ENCODE measurements around the gene GPR158. TPM values are rescaled to one million over a fixed set of nuclear protein-coding genes. Genes with fewer than 3 reads are reported as not detected.

GPR158 gene
- total and polyA plus RNA-seq, 2 experiments from 2014 or later, result 0.02 to 0.47 TPM

GRCh38 chr10:25349520-25349919 is 174.7 kb downstream of the GPR158 start:
- 90% methylated on average over 3 of the region's 3 CpGs for WGBS (ENCODE audit: low lambda C conversion rate, missing lambda C conversion rate)
- Histone ChIP-seq H3K79me2 (no peaks in the 10 kb centered on the region), H3K27me3 (no peaks in the 10 kb centered on the region), H3K27ac (no peak overlapping the region), H3K4me2 (no peak overlapping the region), H3K4me3 (no peak overlapping the region), H2AFZ (no peak overlapping the region), H3K4me1 (ENCODE audit: insufficient read depth) (no peaks in the 10 kb centered on the region), H3K9me3 (ENCODE audit: low read depth) (no peaks in the 10 kb centered on the region), H3K9me2 (replicated peaks; ENCODE audit: insufficient read depth) (no peaks in the 10 kb centered on the region), H4K20me1 (ENCODE audit: insufficient read depth, poor library complexity, severe bottlenecking) (no peaks in the 10 kb centered on the region), H3K36me3 (replicated peaks; ENCODE audit: insufficient read depth, low read depth) (no peaks in the 10 kb centered on the region)
- DNase-seq (ENCODE audit: low spot score), result no peak
- no peak for TF ChIP-seq CTCF (IDR thresholded peaks at IDR 0.05; ENCODE audit: poor library complexity)
- TF ChIP-seq EZH2phosphoT487 (IDR thresholded peaks at IDR 0.05; ENCODE audit: low read depth, severe bottlenecking, unreplicated experiment), result no peak
- no peak for TF ChIP-seq EZH2 (IDR thresholded peaks at IDR 0.05; ENCODE audit: borderline replicate concordance)

- Histone ChIP-seq H3K27me3 (no peaks in the 10 kb centered on the region), H2AFZ (no peak overlapping the region), H3K27ac (no peak overlapping the region), H3K36me3 (replicated peaks; ENCODE audit: insufficient read depth, low read depth) (no peaks in the 10 kb centered on the region), H3K9me2 (replicated peaks; ENCODE audit: insufficient read depth) (no peaks in the 10 kb centered on the region), H3K4me1 (ENCODE audit: insufficient read depth) (no peaks in the 10 kb centered on the region), H3K79me2 (no peaks in the 10 kb centered on the region), H3K4me3 (no peak overlapping the region), H4K20me1 (ENCODE audit: insufficient read depth, poor library complexity, severe bottlenecking) (no peaks in the 10 kb centered on the region), H3K4me2 (no peak overlapping the region), H3K9me3 (ENCODE audit: low read depth) (no peaks in the 10 kb centered on the region)
- WGBS (ENCODE audit: low lambda C conversion rate, missing lambda C conversion rate), result 86% methylated on average over 2 of the region's 2 CpGs
- DNase-seq (ENCODE audit: low spot score), result no peak
- TF ChIP-seq CTCF (IDR thresholded peaks at IDR 0.05; ENCODE audit: poor library complexity) (no peak), EZH2 (IDR thresholded peaks at IDR 0.05; ENCODE audit: borderline replicate concordance) (no peak), EZH2phosphoT487 (IDR thresholded peaks at IDR 0.05; ENCODE audit: low read depth, severe bottlenecking, unreplicated experiment) (no peak)
Observed at GRCh38 chr10:25356609-25357008, 181.8 kb downstream of the GPR158 start.

GRCh38 chr10:25357269-25357668 is 182.5 kb downstream of the GPR158 start:
- H4K20me1 ChIP-seq (ENCODE audit: insufficient read depth, poor library complexity, severe bottlenecking), result no peaks in the 10 kb centered on the region
- TF ChIP-seq EZH2phosphoT487 (IDR thresholded peaks at IDR 0.05; ENCODE audit: low read depth, severe bottlenecking, unreplicated experiment), result no peak
- TF ChIP-seq EZH2 (IDR thresholded peaks at IDR 0.05; ENCODE audit: borderline replicate concordance), result no peak
- no peak for TF ChIP-seq CTCF (IDR thresholded peaks at IDR 0.05; ENCODE audit: poor library complexity)
- no peak for DNase-seq (ENCODE audit: low spot score)
- no peaks in the 10 kb centered on the region for H3K4me1 ChIP-seq (ENCODE audit: insufficient read depth)
- H3K9me3 ChIP-seq (ENCODE audit: low read depth), result no peaks in the 10 kb centered on the region
- H3K79me2 ChIP-seq, result no peaks in the 10 kb centered on the region
- no peak overlapping the region for H2AFZ ChIP-seq
- no peak overlapping the region for H3K4me3 ChIP-seq
- H3K27ac ChIP-seq, result no peak overlapping the region
- no peaks in the 10 kb centered on the region for H3K27me3 ChIP-seq
- H3K9me2 ChIP-seq (replicated peaks; ENCODE audit: insufficient read depth), result no peaks in the 10 kb centered on the region
- WGBS (ENCODE audit: low lambda C conversion rate, missing lambda C conversion rate), result 79% methylated on average over 3 of the region's 3 CpGs
- no peak overlapping the region for H3K4me2 ChIP-seq
- H3K36me3 ChIP-seq (replicated peaks; ENCODE audit: insufficient read depth, low read depth), result no peaks in the 10 kb centered on the region

All from hepatocyte (in vitro differentiated cells).